ENCODE data around the gene HAUS3.

DNA sequence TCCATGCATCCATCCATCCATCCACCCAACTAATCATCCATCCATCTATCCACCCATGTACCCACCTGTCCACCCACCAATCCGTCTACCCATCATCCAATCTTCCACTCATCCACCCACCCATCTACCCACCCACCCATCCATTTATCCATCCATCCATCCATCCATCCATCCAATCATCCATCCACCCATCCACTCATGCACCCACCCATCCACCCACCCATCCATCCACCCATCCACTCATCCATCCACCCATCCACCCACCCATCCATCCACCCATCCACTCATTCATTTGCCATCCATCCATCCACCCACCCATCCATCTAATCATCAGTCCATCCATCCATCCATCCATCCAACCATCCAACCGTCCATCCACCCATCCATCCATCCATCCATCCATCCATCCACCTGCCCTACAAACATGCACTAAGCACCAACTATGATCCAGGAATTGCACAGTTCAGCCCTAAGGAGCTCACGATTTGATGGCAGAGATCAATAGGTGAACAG is 41.3 kb upstream of the HAUS3 start:
- TF ChIP-seq, protein P1, sequence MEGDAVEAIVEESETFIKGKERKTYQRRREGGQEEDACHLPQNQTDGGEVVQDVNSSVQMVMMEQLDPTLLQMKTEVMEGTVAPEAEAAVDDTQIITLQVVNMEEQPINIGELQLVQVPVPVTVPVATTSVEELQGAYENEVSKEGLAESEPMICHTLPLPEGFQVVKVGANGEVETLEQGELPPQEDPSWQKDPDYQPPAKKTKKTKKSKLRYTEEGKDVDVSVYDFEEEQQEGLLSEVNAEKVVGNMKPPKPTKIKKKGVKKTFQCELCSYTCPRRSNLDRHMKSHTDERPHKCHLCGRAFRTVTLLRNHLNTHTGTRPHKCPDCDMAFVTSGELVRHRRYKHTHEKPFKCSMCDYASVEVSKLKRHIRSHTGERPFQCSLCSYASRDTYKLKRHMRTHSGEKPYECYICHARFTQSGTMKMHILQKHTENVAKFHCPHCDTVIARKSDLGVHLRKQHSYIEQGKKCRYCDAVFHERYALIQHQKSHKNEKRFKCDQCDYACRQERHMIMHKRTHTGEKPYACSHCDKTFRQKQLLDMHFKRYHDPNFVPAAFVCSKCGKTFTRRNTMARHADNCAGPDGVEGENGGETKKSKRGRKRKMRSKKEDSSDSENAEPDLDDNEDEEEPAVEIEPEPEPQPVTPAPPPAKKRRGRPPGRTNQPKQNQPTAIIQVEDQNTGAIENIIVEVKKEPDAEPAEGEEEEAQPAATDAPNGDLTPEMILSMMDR (IDR thresholded peaks at IDR 0.05; ENCODE audit: borderline replicate concordance, extremely low read depth, low read length, poor library complexity, severe bottlenecking): no peak
- no peak for TF ChIP-seq EZH2 (IDR thresholded peaks at IDR 0.05; ENCODE audit: borderline replicate concordance, low read depth, low read length, severe bottlenecking)
